Fibroblast of pulmonary artery (primary cell): ENCODE measurements around the gene PRR5L.
A peak's percentile ranks its signal among the peaks of the same experiment; 100 is the strongest.

Experiments used
- DNase-seq: peaks from one replicate; pipeline ENCODE4 v3.0.0-alpha.2; 2010; ENCODE audit warnings: low read depth
- H3K4me3 ChIP-seq: replicated peaks from 2 replicates; pipeline ENCODE4 v1.5.1; 2011; ENCODE audit warnings: low read depth, mild to moderate bottlenecking, control low read depth, low read length, moderate library complexity
- CTCF ChIP-seq: IDR thresholded peaks from 2 replicates; pipeline ENCODE4 v1.5.1; 2011; ENCODE audit warnings: mild to moderate bottlenecking, control low read depth, low read length, inconsistent platforms; ENCODE audit errors: missing control alignments

The PRR5L gene

GRCh38 chr11:36499315-36499714 lies 203.2 kb downstream of the PRR5L start:
- no peak overlapping the region for H3K4me3 ChIP-seq
- no peak for DNase-seq
- TF ChIP-seq CTCF, result no peak

- TF ChIP-seq CTCF, result no peak
- DNase-seq, result peak; percentile 95
- no peak overlapping the region for H3K4me3 ChIP-seq
Measured at GRCh38 chr11:36500315-36500721, 204.2 kb downstream of the PRR5L start.

- H3K4me3 ChIP-seq, result no peak overlapping the region
- TF ChIP-seq CTCF, result no peak
- no peak for DNase-seq
Measured at GRCh38 chr11:36501236-36501635, 205.1 kb downstream of the PRR5L start.

- H3K4me3 ChIP-seq, result peak overlapping the region; percentile 82
- no peak for DNase-seq
- no peak for TF ChIP-seq CTCF
Measured at GRCh38 chr11:36507824-36508489, 211.9 kb downstream of the PRR5L start.

GRCh38 chr11:36508743-36509142 lies 212.7 kb downstream of the PRR5L start:
- no peak for DNase-seq
- peak overlapping the region; percentile 82 for H3K4me3 ChIP-seq

GRCh38 chr11:36509201-36509639 lies 213.1 kb downstream of the PRR5L start:
- H3K4me3 ChIP-seq, result peak overlapping the region; percentile 82
- no peak for TF ChIP-seq CTCF
- peak; percentile 49 for DNase-seq

More at GRCh38 chr11:36508743-36509142, 212.7 kb downstream of the PRR5L start:
- no peak for TF ChIP-seq CTCF
